NCI-H187 (cell line): Measurements from ENCODE around the gene YWHAB.

Source experiments
- DNase-seq, 2 experiments: peaks; one replicate each; lab custom pipeline; 2025; lab: John Stamatoyannopoulos, UW

YWHAB gene

GRCh38 chr20:44956410-44956809 is 70.9 kb downstream of the YWHAB start:
- no peak for DNase-seq
